Measurements from ENCODE around the gene DNAJC5. TPM values are rescaled to one million over a fixed set of nuclear protein-coding genes. Genes with fewer than 3 reads are reported as not detected.
A peak's percentile ranks its signal among the peaks of the same experiment; 100 is the strongest.

Gene DNAJC5
- total and polyA plus RNA-seq, 2 donors (not counting 3 experiments of a cell fraction or from before 2014, with no cell fraction given) = 44.7 to 60.3 TPM

GRCh38 chr20:63943808-63944077 lies 48.8 kb downstream of the DNAJC5 start:
- BruUV-seq (replicated peaks) = no TSS peak
- no peak overlapping the region for H3K4me2 ChIP-seq (ENCODE audit: insufficient read depth, low read length)
- H3K27ac ChIP-seq (ENCODE audit: insufficient read depth, low read depth, low read length) = no peak overlapping the region
- dilution Hi-C loops (cut with MboI; ENCODE audit: extremely low pct_ligation_motif_present, low sequenced_read_pairs) (no loop called here), intact Hi-C loops (cut with micrococcal nuclease) (no loop called here)
- no peak for TF ChIP-seq POLR2AphosphoS5 (IDR thresholded peaks at IDR 0.05; ENCODE audit: insufficient read depth, low read depth, low read length)
- no peaks in the 10 kb centered on the region for H4K20me1 ChIP-seq (replicated peaks; ENCODE audit: control insufficient read depth, extremely low read depth, insufficient read depth, low read length)
- FAIRE-seq (no peak), DNase-seq (ENCODE audit: low read depth, low spot score) (no peak)
- peaks cover 20% of the 10 kb centered on the region for H3K4me1 ChIP-seq (ENCODE audit: control insufficient read depth, extremely low read depth, insufficient read depth, low read length)
- POLR2A ChIA-PET = no interaction called here
- H2AFZ ChIP-seq (ENCODE audit: low read depth, low read length) = no peak overlapping the region
- H3K9me3 ChIP-seq (replicated peaks; ENCODE audit: control insufficient read depth, insufficient read depth, low read length) = no peaks in the 10 kb centered on the region
- no peaks in the 10 kb centered on the region for H3K27me3 ChIP-seq (ENCODE audit: control insufficient read depth in 2 of 2, insufficient read depth in 2 of 2, low read length in 2 of 2)
- peaks cover 16% of the 10 kb centered on the region for H3K79me2 ChIP-seq (ENCODE audit: control insufficient read depth, insufficient read depth, low read length)
- CTCF ChIA-PET = interaction anchor here (0.7 kb wide), 1 partner anchor 16 kb away, joined by 3 read pairs; no protein-coding TSS in a partner anchor
- peaks cover 8 to 42% of the 10 kb centered on the region in 2 experiments for H3K36me3 ChIP-seq (ENCODE audit: control insufficient read depth in 2 of 2, extremely low read depth in 1 of 2, insufficient read depth in 2 of 2, low read length in 2 of 2)
- H3K9me1 ChIP-seq (replicated peaks; ENCODE audit: control insufficient read depth, extremely low read depth, insufficient read depth, low read length) = no peaks in the 10 kb centered on the region
- H3K4me3 ChIP-seq (replicated peaks in 1 of 3; ENCODE audit: insufficient read depth in 1 of 3, low read depth in 1 of 3, low read length in 3 of 3) = no peak overlapping the region
- no peak overlapping the region for H3K9ac ChIP-seq (replicated peaks; ENCODE audit: extremely low read depth, insufficient read depth, low read length)

- H3K4me2 ChIP-seq (ENCODE audit: insufficient read depth, low read length) = no peak overlapping the region
- no peak overlapping the region for H2AFZ ChIP-seq (ENCODE audit: low read depth, low read length)
- no peaks in the 10 kb centered on the region for H4K20me1 ChIP-seq (replicated peaks; ENCODE audit: control insufficient read depth, extremely low read depth, insufficient read depth, low read length)
- DNase-seq (ENCODE audit: low read depth, low spot score) = no peak
- no peaks in the 10 kb centered on the region for H3K9me1 ChIP-seq (replicated peaks; ENCODE audit: control insufficient read depth, extremely low read depth, insufficient read depth, low read length)
- H3K27me3 ChIP-seq (ENCODE audit: control insufficient read depth in 2 of 2, insufficient read depth in 2 of 2, low read length in 2 of 2) = no peaks in the 10 kb centered on the region
- H3K4me3 ChIP-seq (replicated peaks in 1 of 3; ENCODE audit: insufficient read depth in 1 of 3, low read depth in 1 of 3, low read length in 3 of 3) = no peak overlapping the region
- intact Hi-C loops (cut with micrococcal nuclease) (no loop called here), dilution Hi-C loops (cut with MboI; ENCODE audit: extremely low pct_ligation_motif_present, low sequenced_read_pairs) (no loop called here)
- ChIA-PET POLR2A (no interaction called here), CTCF (no interaction called here)
- TF ChIP-seq POLR2A (IDR thresholded peaks at IDR 0.05; ENCODE audit: low read depth, low read length) (no peak), POLR2AphosphoS5 (IDR thresholded peaks at IDR 0.05; ENCODE audit: insufficient read depth, low read depth, low read length) (peak; percentile 8)
- peaks cover 18% of the 10 kb centered on the region for H3K79me2 ChIP-seq (ENCODE audit: control insufficient read depth, insufficient read depth, low read length)
- FAIRE-seq = no peak
- H3K36me3 ChIP-seq (ENCODE audit: control insufficient read depth in 2 of 2, extremely low read depth in 1 of 2, insufficient read depth in 2 of 2, low read length in 2 of 2) = peaks cover 8 to 42% of the 10 kb centered on the region in 2 experiments
- H3K9ac ChIP-seq (replicated peaks; ENCODE audit: extremely low read depth, insufficient read depth, low read length) = no peak overlapping the region
- BruUV-seq (replicated peaks) = no TSS peak
- no peaks in the 10 kb centered on the region for H3K9me3 ChIP-seq (replicated peaks; ENCODE audit: control insufficient read depth, insufficient read depth, low read length)
- peaks cover 24% of the 10 kb centered on the region for H3K4me1 ChIP-seq (ENCODE audit: control insufficient read depth, extremely low read depth, insufficient read depth, low read length)
- H3K27ac ChIP-seq (ENCODE audit: insufficient read depth, low read depth, low read length) = no peak overlapping the region
Measured at GRCh38 chr20:63944078-63944941, 49.4 kb downstream of the DNAJC5 start.
